Measurements from ENCODE around the gene COMMD1.

DNA sequence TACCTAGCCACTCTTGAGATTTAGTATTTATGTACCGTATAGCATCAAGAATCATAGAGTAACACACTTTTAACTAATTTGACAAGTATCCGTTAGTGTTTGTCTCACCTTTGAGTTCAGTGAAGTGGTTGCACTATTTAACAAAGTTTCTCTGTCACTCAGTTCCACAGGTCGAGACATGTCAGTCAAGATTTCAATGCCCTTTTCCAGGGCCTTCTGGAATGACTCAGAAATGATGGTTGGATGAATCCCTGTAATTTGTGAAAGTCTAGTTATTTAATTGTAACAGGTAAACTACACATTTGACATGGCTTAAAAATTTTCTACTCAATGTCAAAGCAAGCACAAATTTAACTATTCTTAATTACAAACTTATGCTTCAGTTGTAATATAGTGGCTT lies 26.7 kb upstream of the COMMD1 start:
- TF ChIP-seq CHD2 (IDR thresholded peaks at IDR 0.05; ENCODE audit: low read length, partially characterized antibody) = no peak
- no peak for TF ChIP-seq SREBF2 (IDR thresholded peaks at IDR 0.05)
- TF ChIP-seq NPAS2 (CRISPR knock-in tag; IDR thresholded peaks at IDR 0.05; ENCODE audit: borderline replicate concordance) = no peak
- TF ChIP-seq POLR2A (IDR thresholded peaks at IDR 0.05; ENCODE audit: low read length) = no peak
- no peak for TF ChIP-seq MAZ (IDR thresholded peaks at IDR 0.05; ENCODE audit: borderline replicate concordance, low read depth, low read length)
